ENCODE data around the gene CLIP2. TPM values are rescaled to one million over a fixed set of nuclear protein-coding genes. Genes with fewer than 3 reads are reported as not detected.
"Not testable (repeated sequence)": the region's sequence is repeated elsewhere in the genome, so short reads cannot be mapped to it uniquely, and the experiment has no call there.

Gene CLIP2
- total RNA-seq, 4 donors from 2014 or later, result 5.6 to 20.8 (median 10.2) TPM

GRCh38 chr7:74252893-74253292 is 36.3 kb upstream of the CLIP2 start:
- peaks cover 0 to 44% (median 2%) of the 10 kb centered on the region in 3 donors for H3K36me3 ChIP-seq
- peak overlapping the region in 1 of 4 donors; percentile 82 for H3K4me3 ChIP-seq
- no peaks in the 10 kb centered on the region for H3K27me3 ChIP-seq
- H3K9me3 ChIP-seq, result no peaks in the 10 kb centered on the region
- intact Hi-C loops (cut with DNase I), result no loop called here
- TF ChIP-seq CTCF (IDR thresholded peaks at IDR 0.05) (no peak), POLR2A (IDR thresholded peaks at IDR 0.05) (no peak)
- peaks cover 13 to 43% (median 17%) of the 10 kb centered on the region in 3 donors for H3K4me1 ChIP-seq
- DNase-seq, result no peak
- 51 to 54% methylated on average over 5 of the region's 5 CpGs for WGBS, 2 donors
- H3K27ac ChIP-seq, result peak overlapping the region in 3 of 4 donors; percentile 82 to 97 (median 95)

- peak overlapping the region; percentile 43 to 82 (median 80) for H3K4me3 ChIP-seq
- peaks cover 13 to 43% (median 17%) of the 10 kb centered on the region in 3 donors for H3K4me1 ChIP-seq
- peak overlapping the region in 3 of 4 donors; percentile 82 to 97 (median 95) for H3K27ac ChIP-seq
- H3K36me3 ChIP-seq, result peaks cover 0 to 39% (median 0%) of the 10 kb centered on the region in 3 donors
- no peak for DNase-seq
- 14 to 33% methylated on average over 1 to 5 of the region's 7 CpGs for WGBS, 2 donors
- no peaks in the 10 kb centered on the region for H3K27me3 ChIP-seq
- intact Hi-C loops (cut with DNase I), result no loop called here
- H3K9me3 ChIP-seq, result no peaks in the 10 kb centered on the region
- no peak for TF ChIP-seq CTCF (IDR thresholded peaks at IDR 0.05)
These were observed 35.9 kb upstream of the CLIP2 start for GRCh38 chr7:74253331-74253730.

- intact Hi-C loops (cut with DNase I), result no loop called here
- TF ChIP-seq CTCF (IDR thresholded peaks at IDR 0.05), result no peak
- TF ChIP-seq POLR2A (IDR thresholded peaks at IDR 0.05), result no peak
- no peak for DNase-seq
- peak overlapping the region; percentile 43 to 82 (median 80) for H3K4me3 ChIP-seq
- peak overlapping the region; percentile 82 to 97 (median 94) for H3K27ac ChIP-seq
- H3K9me3 ChIP-seq, result no peaks in the 10 kb centered on the region
- peaks cover 13 to 43% (median 17%) of the 10 kb centered on the region in 3 donors for H3K4me1 ChIP-seq
- 0 to 1% methylated on average over 9 to 10 of the region's 10 CpGs for WGBS, 2 donors
- peaks cover 0 to 35% (median 0%) of the 10 kb centered on the region in 3 donors for H3K36me3 ChIP-seq
- no peaks in the 10 kb centered on the region for H3K27me3 ChIP-seq
These were observed 35.4 kb upstream of the CLIP2 start for GRCh38 chr7:74253835-74254128.

- Histone ChIP-seq H3K9me3 (no peaks in the 10 kb centered on the region), H3K27me3 (no peaks in the 10 kb centered on the region), H3K36me3 (peaks cover 0 to 30% (median 0%) of the 10 kb centered on the region in 3 donors), H3K27ac (peak within 1 kb of the TSS; percentile 82 to 97 (median 94)), H3K4me3 (peak within 1 kb of the TSS; percentile 43 to 82 (median 80)), H3K4me1 (peaks cover 13 to 43% (median 17%) of the 10 kb centered on the region in 3 donors)
- intact Hi-C loops (cut with DNase I), result no loop called here
- TF ChIP-seq CTCF (IDR thresholded peaks at IDR 0.05), result peak in 5 of 6 experiments; percentile 21 to 71 (median 54)
- peak in 3 of 4 donors; percentile 50 to 82 (median 68) for TF ChIP-seq POLR2A (IDR thresholded peaks at IDR 0.05)
- DNase-seq, result peak; percentile 80
- WGBS, 2 donors, result 0 to 1% methylated on average over 11 to 34 of the region's 75 CpGs
These were observed 34.9 kb upstream of the CLIP2 start, which contains the start of gene RFC2 for GRCh38 chr7:74254129-74254857. Gene RFC2, minus strand, starts transcription at chr7:74254399. Its CDS starts 16 bp downstream, at chr7:74254383.

GRCh38 chr7:74254858-74255379 is 34.3 kb upstream of the CLIP2 start:
- Histone ChIP-seq H3K4me3 (peak overlapping the region; percentile 43 to 82 (median 80)), H3K4me1 (peaks cover 13 to 43% (median 17%) of the 10 kb centered on the region in 3 donors), H3K36me3 (peaks cover 0 to 24% (median 0%) of the 10 kb centered on the region in 3 donors), H3K27me3 (no peaks in the 10 kb centered on the region), H3K9me3 (no peaks in the 10 kb centered on the region), H3K27ac (peak overlapping the region; percentile 82 to 97 (median 94))
- intact Hi-C loops (cut with DNase I), result no loop called here
- 16 to 22% methylated on average over 13 to 15 of the region's 20 CpGs for WGBS, 2 donors
- TF ChIP-seq CTCF (IDR thresholded peaks at IDR 0.05), result no peak
- no peak for TF ChIP-seq POLR2A (IDR thresholded peaks at IDR 0.05)
- DNase-seq, result no peak

DNA sequence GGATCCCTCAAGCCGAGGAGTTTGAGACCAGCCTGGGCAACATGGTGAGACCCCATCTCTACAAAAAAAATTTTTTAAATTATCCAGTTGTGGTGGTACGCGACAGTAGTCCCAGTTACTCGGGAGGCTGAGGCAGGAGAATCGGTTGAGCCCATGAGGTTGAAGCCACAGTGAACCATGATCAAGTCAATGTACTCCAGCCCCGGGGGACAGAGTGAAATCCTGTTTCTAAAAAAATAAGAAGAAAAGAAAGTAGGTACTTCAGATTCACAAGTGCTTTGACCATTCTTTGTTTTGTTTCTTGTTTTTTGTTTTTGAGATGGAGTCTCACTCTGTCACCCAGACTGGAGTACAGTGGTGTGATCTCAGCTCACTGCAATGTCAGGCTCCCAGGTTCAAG is 33.7 kb upstream of the CLIP2 start:
- DNase-seq; H3K27me3 ChIP-seq; H3K9me3 ChIP-seq; intact Hi-C loops (cut with DNase I): not testable (repeated sequence)
- Histone ChIP-seq H3K4me1 (peaks cover 13 to 43% (median 17%) of the 10 kb centered on the region in 3 donors), H3K27ac (peak overlapping the region in 3 of 4 donors; percentile 93 to 97 (median 95)), H3K36me3 (peaks cover 0 to 18% (median 0%) of the 10 kb centered on the region in 3 donors), H3K4me3 (peak overlapping the region in 2 of 4 donors; percentile 78 to 82)
- 87 to 90% methylated on average over 6 of the region's 6 CpGs for WGBS, 2 donors

Measured in esophagus squamous epithelium (tissue), 5 donors.